HFF-Myc (cell line): ENCODE measurements around the gene PCSK4.

ENCODE experiments used
- DNase-seq: peaks from one replicate; pipeline ENCODE4 v3.0.0-alpha.2; 2011; ENCODE audit warnings: low read depth; ENCODE audit errors: extremely low read depth
- H3K4me3 ChIP-seq: replicated peaks from 2 replicates; pipeline ENCODE4 v1.5.1; 2011; ENCODE audit warnings: low read depth, mild to moderate bottlenecking, control low read depth, low read length
- CTCF ChIP-seq: IDR thresholded peaks from 2 replicates; pipeline ENCODE4 v1.5.1; 2012; ENCODE audit warnings: mild to moderate bottlenecking, low read depth, low read length, control low read depth; ENCODE audit errors: missing control alignments

Gene PCSK4

GRCh38 chr19:1471515-1472160, 18.5 kb downstream of the PCSK4 start:
- H3K4me3 ChIP-seq, result no peak overlapping the region
- peak; percentile 21 for TF ChIP-seq CTCF
- no peak for DNase-seq

DNA sequence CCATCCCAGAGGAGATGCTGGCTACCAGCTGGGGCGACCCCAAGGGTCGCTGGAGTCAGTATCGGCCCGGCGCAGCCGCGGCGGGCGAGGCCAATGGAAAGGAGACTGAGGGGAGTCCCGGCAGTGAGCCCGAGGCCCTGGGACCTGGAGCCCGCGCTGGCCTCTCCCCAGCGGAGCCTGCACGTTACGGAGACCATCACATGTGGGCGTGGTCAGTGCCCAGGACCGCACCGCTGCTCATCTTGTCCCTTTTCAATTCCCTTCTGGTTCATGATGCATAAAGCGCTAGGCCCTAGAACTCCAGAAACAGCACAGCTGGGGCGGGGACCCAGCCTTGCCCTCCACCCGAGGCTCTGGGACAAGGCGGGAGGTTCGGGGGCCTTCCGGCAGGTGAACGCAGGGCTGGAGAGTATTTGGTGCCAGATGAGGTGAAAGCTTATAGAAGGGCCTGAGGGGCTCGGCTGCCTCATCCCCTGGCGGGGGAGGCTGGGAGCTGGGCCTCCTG, 19.1 kb downstream of the PCSK4 start:
- H3K4me3 ChIP-seq, result no peak overlapping the region
- no peak for DNase-seq
- no peak for TF ChIP-seq CTCF

DNA sequence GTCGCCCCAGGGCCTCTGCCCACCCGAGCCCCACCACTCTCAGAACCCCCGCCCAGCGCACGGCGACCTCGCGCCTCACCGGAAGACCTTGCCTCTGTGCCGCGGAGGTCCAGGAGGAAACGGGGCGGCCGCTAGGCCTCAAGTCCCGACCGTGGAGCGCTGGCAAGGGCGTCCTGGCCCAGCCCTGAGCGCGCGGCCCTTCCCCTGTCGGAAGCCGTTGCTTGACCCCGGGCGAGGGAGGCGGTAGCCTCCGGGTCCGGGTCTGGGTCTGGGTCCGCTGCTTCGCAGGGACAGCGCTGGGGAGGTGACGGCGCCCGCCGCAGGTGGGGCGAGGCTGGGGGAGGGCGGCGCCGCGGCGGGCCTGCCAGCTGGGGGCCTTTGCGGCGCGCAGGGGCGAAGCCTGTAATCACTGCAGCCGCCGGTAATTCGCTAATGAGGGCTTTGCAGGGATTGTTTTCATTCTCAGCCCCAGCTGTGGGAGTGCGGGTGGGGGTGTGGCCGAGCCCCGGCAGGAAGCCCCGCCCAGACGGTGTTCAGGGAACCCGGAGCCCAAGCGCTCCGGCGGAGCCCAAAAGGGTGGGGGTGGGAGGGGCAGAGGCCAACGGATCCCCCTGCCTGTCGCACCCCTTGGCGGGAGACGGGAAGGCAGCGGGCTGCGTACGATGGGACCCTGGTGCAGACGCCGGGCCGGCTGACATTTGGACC, 19.7 kb downstream of the PCSK4 start:
- no peak for TF ChIP-seq CTCF
- DNase-seq, result no peak
- H3K4me3 ChIP-seq, result no peak overlapping the region

DNA sequence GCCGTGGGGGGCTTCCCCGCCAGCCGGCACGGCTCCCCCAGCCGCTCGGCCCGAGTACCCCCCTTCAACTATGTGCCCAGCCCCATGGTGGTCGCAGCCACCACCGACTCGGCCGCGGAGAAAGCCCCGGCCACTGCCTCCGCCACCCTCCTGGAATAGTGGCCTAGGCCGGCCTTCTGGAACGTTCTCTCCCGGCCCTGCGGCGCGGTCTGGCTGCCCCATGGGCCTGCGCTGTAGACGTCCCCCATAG, 20.2 kb downstream of the PCSK4 start:
- no peak for DNase-seq
- TF ChIP-seq CTCF, result no peak
- H3K4me3 ChIP-seq, result no peak overlapping the region

DNA sequence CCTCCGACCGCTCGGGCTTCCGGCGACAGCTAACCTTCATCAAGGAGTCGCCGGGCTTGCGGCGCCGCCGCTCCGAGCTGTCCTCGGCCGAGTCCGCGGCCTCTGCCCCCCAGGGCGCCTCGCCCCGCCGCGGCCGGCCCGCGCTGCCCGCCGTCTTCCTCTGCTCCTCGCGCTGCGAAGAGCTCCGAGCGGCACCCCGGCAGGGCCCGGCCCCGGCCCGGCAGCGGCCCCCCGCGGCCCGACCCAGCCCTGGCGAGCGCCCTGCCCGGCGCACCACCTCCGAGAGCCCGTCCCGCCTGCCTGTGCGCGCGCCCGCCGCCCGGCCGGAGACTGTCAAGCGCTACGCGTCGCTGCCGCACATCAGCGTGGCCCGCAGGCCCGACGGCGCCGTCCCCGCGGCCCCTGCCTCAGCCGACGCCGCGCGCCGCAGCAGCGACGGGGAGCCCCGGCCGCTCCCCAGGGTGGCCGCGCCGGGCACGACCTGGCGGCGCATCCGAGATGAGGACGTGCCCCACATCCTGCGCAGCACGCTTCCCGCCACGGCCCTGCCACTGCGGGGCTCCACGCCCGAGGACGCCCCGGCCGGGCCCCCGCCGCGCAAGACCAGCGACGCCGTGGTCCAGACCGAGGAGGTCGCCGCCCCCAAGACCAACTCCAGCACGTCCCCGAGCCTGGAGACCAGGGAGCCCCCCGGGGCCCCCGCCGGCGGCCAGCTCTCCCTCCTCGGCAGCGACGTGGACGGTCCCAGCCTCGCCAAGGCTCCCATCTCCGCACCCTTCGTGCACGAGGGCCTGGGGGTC, 20.7 kb downstream of the PCSK4 start:
- no peak for TF ChIP-seq CTCF
- no peak for DNase-seq
- H3K4me3 ChIP-seq, result no peak overlapping the region

DNA sequence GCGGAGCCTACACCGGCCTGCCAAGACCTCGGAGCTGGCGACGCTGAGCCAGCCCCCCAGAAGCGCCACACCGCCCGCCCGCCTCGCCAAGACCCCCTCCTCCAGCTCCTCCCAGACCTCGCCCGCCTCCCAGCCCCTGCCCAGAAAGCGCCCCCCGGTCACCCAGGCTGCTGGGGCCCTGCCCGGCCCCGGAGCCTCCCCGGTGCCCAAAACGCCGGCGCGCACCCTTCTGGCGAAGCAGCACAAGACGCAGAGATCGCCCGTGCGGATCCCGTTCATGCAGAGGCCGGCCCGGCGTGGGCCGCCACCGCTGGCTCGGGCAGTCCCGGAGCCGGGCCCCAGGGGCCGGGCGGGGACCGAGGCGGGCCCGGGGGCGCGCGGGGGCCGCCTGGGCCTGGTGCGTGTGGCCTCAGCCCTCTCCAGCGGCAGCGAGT, 21.3 kb downstream of the PCSK4 start:
- no peak for TF ChIP-seq CTCF
- DNase-seq, result no peak
- no peak overlapping the region for H3K4me3 ChIP-seq
